Measurements from ENCODE around the gene ATP2B3. TPM values are rescaled to one million over a fixed set of nuclear protein-coding genes. Genes with fewer than 3 reads are reported as not detected.

Gene ATP2B3
- total RNA-seq, 1 donor from 2014 or later: 0.43 TPM

DNA sequence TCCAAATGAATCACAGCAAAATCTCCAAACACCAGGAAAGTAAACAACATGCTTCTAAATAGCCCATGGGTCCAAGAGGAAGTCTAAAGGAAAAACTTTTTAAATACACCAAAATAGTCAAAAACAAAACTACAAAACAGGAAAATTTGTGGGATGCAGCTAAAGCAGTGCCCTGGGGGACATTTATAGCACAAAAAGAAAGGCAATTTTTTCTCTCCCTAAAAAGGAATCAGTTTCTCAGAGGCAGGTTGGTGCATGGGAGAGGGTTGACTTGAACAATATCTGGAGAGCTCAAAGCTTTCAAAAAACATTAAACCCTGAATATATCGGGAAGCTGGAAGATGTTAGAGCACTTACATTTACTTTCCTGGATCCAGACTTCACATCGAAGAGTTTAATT is 113.9 kb downstream of the ATP2B3 start:
- TF ChIP-seq, protein P1, sequence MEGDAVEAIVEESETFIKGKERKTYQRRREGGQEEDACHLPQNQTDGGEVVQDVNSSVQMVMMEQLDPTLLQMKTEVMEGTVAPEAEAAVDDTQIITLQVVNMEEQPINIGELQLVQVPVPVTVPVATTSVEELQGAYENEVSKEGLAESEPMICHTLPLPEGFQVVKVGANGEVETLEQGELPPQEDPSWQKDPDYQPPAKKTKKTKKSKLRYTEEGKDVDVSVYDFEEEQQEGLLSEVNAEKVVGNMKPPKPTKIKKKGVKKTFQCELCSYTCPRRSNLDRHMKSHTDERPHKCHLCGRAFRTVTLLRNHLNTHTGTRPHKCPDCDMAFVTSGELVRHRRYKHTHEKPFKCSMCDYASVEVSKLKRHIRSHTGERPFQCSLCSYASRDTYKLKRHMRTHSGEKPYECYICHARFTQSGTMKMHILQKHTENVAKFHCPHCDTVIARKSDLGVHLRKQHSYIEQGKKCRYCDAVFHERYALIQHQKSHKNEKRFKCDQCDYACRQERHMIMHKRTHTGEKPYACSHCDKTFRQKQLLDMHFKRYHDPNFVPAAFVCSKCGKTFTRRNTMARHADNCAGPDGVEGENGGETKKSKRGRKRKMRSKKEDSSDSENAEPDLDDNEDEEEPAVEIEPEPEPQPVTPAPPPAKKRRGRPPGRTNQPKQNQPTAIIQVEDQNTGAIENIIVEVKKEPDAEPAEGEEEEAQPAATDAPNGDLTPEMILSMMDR (conservative IDR thresholded peaks at IDR 0.05): no peak
- DNase-seq (ENCODE audit: extremely low spot score, unreplicated experiment): no peak
- Mint-ChIP-seq H3K36me3 (no peaks in the 10 kb centered on the region), H3K4me1 (ENCODE audit: unreplicated experiment) (no peaks in the 10 kb centered on the region), H3K9me3 (peaks cover 6% of the 10 kb centered on the region), H3K4me3 (no peak overlapping the region), H3K27ac (no peak overlapping the region), H3K27me3 (no peaks in the 10 kb centered on the region)

DNA sequence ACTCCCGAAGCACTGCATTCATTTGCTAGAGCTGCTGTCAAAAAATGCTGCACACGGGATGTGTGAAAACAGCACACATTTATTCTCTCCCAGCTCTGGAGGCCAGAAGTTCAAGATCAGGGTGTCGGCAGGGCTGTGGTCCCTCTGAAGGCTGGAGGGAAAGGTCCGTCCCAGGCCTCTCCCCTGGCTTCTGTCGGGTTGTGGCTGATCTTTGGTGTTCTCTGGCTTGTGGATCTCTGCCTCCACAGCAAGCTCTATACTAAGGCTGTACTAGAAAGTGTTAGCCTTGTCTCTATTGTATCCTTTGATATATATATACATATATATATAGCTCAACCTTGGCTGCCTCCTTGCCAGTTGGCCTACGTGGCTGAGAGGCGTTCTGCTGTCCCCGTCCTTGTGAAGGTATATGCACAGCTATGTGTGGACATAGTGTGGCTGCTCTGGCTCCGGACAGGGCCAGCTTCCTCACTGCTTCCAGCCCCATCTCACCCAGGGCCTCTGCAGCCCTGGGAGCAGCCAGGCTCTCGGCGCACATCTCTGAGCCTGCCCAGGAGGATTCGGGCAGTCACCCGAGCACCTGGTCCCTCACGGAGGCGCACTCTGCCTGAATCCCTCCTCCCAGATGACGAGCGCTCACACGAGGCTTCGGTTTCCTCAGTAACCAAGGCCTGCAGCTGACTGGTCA is 114.6 kb downstream of the ATP2B3 start:
- TF ChIP-seq, protein P1 (conservative IDR thresholded peaks at IDR 0.05): no peak
- H3K27ac Mint-ChIP-seq: no peak overlapping the region

More for the DNA sequence above, 114.6 kb downstream of the ATP2B3 start:
- H3K27me3 Mint-ChIP-seq: no peaks in the 10 kb centered on the region
- no peak for DNase-seq (ENCODE audit: extremely low spot score, unreplicated experiment)
- H3K4me3 Mint-ChIP-seq: no peak overlapping the region
- H3K4me1 Mint-ChIP-seq (ENCODE audit: unreplicated experiment): no peaks in the 10 kb centered on the region
- H3K36me3 Mint-ChIP-seq: no peaks in the 10 kb centered on the region
- peaks cover 6% of the 10 kb centered on the region for H3K9me3 Mint-ChIP-seq

Other genes with a start within 250 kb of the ATP2B3 start
- not detected in 2 replicates for gene PNMA6F, start 195.9 kb upstream of the ATP2B3 start, total RNA-seq (ENCODE audit: low replicate concordance)
- gene ZNF275, start 183.5 kb upstream of the ATP2B3 start, total RNA-seq (ENCODE audit: low replicate concordance): 7.4 and 11.9 TPM in 2 replicates
- not detected in 2 replicates for gene PNMA6E, start 116.3 kb upstream of the ATP2B3 start, total RNA-seq (ENCODE audit: low replicate concordance)
- gene ZFP92, start 106.2 kb upstream of the ATP2B3 start, total RNA-seq (ENCODE audit: low replicate concordance): 0.26 and 0.41 TPM in 2 replicates
- gene TREX2, start 71.6 kb upstream of the ATP2B3 start, total RNA-seq (ENCODE audit: low replicate concordance): 0.72 and 1.3 TPM in 2 replicates
- gene HAUS7, start 47.1 kb upstream of the ATP2B3 start, total RNA-seq (ENCODE audit: low replicate concordance): 19.6 and 32.5 TPM in 2 replicates
- gene BGN, start 22.7 kb upstream of the ATP2B3 start, total RNA-seq (ENCODE audit: low replicate concordance): 2.7 and 29.6 TPM in 2 replicates
- gene CCNQ, start 81.5 kb downstream of the ATP2B3 start, total RNA-seq (ENCODE audit: low replicate concordance): 19.0 and 19.9 TPM in 2 replicates
- gene DUSP9, start 129.6 kb downstream of the ATP2B3 start, total RNA-seq (ENCODE audit: low replicate concordance): 5.8 and 9.5 TPM in 2 replicates
- 2.2 and 3.7 TPM in 2 replicates for gene PNCK, start 156.2 kb downstream of the ATP2B3 start, total RNA-seq (ENCODE audit: low replicate concordance)
- 19.9 and 56.8 TPM in 2 replicates for gene SLC6A8, start 170.3 kb downstream of the ATP2B3 start, total RNA-seq (ENCODE audit: low replicate concordance)
- gene BCAP31, start 206.7 kb downstream of the ATP2B3 start, total RNA-seq (ENCODE audit: low replicate concordance): 160 and 223 TPM in 2 replicates
- gene ABCD1, start 207.2 kb downstream of the ATP2B3 start, total RNA-seq (ENCODE audit: low replicate concordance): 6.2 and 8.0 TPM in 2 replicates
- gene PLXNB3, start 246.6 kb downstream of the ATP2B3 start, total RNA-seq (ENCODE audit: low replicate concordance): 1.2 and 1.4 TPM in 2 replicates